SK-N-MC (cell line): ENCODE measurements around the gene RSF1.

Source experiments
- EZH2 ChIP-seq: fragments of 200-600 bp; sonication (generic); IDR thresholded peaks from one replicate; pipeline ENCODE4 v1.6.1; 2017; ENCODE audit warnings: antibody characterized with exemption
- POLR2AphosphoS5 ChIP-seq: IDR thresholded peaks from 2 replicates; pipeline ENCODE4 v1.6.1; 2012; ENCODE audit warnings: mild to moderate bottlenecking, low read depth, low read length, borderline replicate concordance

DNA sequence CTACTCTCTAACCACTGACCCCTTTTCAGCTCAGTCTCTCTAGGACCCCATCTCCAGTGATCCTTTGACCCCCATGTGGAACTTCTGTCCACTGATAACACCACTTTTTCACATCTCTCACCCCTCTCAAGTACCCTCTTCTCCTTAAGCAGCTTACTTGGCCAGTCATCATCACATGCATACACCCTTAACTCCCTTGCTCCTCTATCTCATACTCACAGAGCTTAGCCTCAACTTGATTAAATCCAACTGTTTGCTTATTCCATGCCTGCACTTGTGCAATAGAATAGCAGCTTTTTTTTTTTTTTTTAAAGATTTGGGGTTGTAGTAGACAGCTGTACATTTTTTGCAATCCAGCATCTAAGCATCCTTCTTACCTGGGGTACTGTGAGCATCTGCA, 208.6 kb downstream of the RSF1 start:
- TF ChIP-seq POLR2AphosphoS5 = no peak
- TF ChIP-seq EZH2 = no peak
